Measurements from ENCODE around the gene MACROD2. TPM values are rescaled to one million over a fixed set of nuclear protein-coding genes. Genes with fewer than 3 reads are reported as not detected.
"Not testable (repeated sequence)": the region's sequence is repeated elsewhere in the genome, so short reads cannot be mapped to it uniquely, and the experiment has no call there.

The MACROD2 gene
- total RNA-seq, 1 donor from 2014 or later = not detected

- no peak overlapping the region for H3K27ac Mint-ChIP-seq
- intact Hi-C loops (cut with micrococcal nuclease) = no loop called here
- no peaks in the 10 kb centered on the region for H3K4me1 Mint-ChIP-seq (ENCODE audit: low read depth)
- DNase-seq (ENCODE audit: low spot score) = no peak
- H3K4me3 Mint-ChIP-seq (ENCODE audit: low read depth) = no peak overlapping the region
- H3K36me3 Mint-ChIP-seq (ENCODE audit: low read depth) = no peaks in the 10 kb centered on the region
- H3K9me3 Mint-ChIP-seq = no peaks in the 10 kb centered on the region
- H3K27me3 Mint-ChIP-seq (ENCODE audit: low read depth) = no peaks in the 10 kb centered on the region
Measured at GRCh38 chr20:16007164-16007563, 2011.8 kb downstream of the MACROD2 start.

DNA sequence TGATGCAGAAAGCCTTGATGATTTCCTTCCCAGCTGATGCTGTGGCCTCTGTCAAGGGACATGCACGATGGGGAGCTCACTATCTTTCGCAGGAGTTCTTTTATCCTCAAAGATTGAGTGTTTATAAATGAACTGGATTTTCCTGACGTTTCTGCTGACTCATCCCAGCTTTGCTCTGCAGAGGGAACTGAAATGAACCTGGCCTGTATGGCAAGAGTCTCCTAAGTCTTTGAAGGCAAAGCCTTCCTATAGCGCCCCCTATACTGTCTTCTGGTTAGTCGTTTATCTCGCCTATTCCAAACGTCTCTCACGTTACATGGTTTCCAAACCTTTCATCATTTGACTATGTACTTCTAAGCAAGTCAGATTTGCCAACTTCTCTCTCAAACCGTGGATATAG is 2012.6 kb downstream of the MACROD2 start:
- H3K9me3 Mint-ChIP-seq = no peaks in the 10 kb centered on the region
- H3K27ac Mint-ChIP-seq = no peak overlapping the region
- no peaks in the 10 kb centered on the region for H3K4me1 Mint-ChIP-seq (ENCODE audit: low read depth)
- no peaks in the 10 kb centered on the region for H3K27me3 Mint-ChIP-seq (ENCODE audit: low read depth)
- no peaks in the 10 kb centered on the region for H3K36me3 Mint-ChIP-seq (ENCODE audit: low read depth)
- intact Hi-C loops (cut with micrococcal nuclease) = no loop called here
- no peak for DNase-seq (ENCODE audit: low spot score)
- H3K4me3 Mint-ChIP-seq (ENCODE audit: low read depth) = no peak overlapping the region

GRCh38 chr20:16011056-16011455 is 2015.7 kb downstream of the MACROD2 start:
- Mint-ChIP-seq H3K9me3 (no peaks in the 10 kb centered on the region), H3K36me3 (ENCODE audit: low read depth) (no peaks in the 10 kb centered on the region), H3K27me3 (ENCODE audit: low read depth) (no peaks in the 10 kb centered on the region), H3K4me1 (ENCODE audit: low read depth) (no peaks in the 10 kb centered on the region), H3K27ac (no peak overlapping the region), H3K4me3 (ENCODE audit: low read depth) (no peak overlapping the region)
- DNase-seq (ENCODE audit: low spot score) = no peak
- intact Hi-C loops (cut with micrococcal nuclease) = no loop called here

GRCh38 chr20:16011519-16011918 is 2016.2 kb downstream of the MACROD2 start:
- Mint-ChIP-seq H3K27ac (no peak overlapping the region), H3K4me1 (ENCODE audit: low read depth) (no peaks in the 10 kb centered on the region), H3K27me3 (ENCODE audit: low read depth) (no peaks in the 10 kb centered on the region), H3K36me3 (ENCODE audit: low read depth) (no peaks in the 10 kb centered on the region), H3K9me3 (no peaks in the 10 kb centered on the region), H3K4me3 (ENCODE audit: low read depth) (no peak overlapping the region)
- intact Hi-C loops (cut with micrococcal nuclease) = no loop called here
- DNase-seq (ENCODE audit: low spot score) = no peak

DNA sequence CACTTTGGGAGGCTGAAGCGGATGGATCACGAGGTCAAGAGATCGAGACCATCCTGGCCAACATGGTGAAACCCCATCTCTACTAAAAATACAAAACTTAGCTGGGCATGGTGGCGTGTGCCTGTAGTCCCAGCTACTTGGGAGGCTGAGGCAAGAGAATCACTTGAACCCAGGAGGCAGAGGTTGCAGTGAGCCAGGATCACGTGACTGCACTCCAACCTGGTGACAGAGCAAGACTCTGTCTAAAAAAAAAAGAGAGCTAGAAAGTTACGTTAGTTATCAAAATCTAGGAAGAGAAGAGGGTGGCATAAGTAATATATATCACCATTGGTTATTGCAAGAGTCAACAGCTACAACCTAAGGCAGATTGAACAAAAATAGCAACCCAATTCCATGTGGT is 2017.6 kb downstream of the MACROD2 start:
- intact Hi-C loops (cut with micrococcal nuclease); H3K36me3 Mint-ChIP-seq (ENCODE audit: low read depth); H3K4me1 Mint-ChIP-seq (ENCODE audit: low read depth); H3K4me3 Mint-ChIP-seq (ENCODE audit: low read depth); H3K27me3 Mint-ChIP-seq (ENCODE audit: low read depth); H3K9me3 Mint-ChIP-seq; H3K27ac Mint-ChIP-seq; DNase-seq (ENCODE audit: low spot score): not testable (repeated sequence)

DNA sequence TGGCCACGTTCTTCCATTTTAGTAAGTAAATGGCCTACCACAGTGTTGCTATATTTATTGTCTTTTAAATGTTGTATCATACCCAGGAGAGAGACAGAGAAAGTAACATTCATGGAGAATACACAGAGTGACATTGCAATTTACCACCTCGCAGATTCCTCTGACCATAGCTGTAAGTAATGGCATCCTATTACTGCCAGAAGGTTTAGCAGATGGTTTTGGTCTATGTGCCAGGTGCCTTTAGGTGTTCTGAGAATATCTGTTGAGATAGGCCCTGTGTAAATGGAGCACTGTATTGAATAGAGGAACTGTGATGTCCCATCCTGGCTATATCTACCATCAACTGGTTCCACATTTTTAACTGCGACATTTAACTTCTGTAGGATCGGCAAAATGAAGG is 2018.3 kb downstream of the MACROD2 start:
- no peaks in the 10 kb centered on the region for H3K27me3 Mint-ChIP-seq (ENCODE audit: low read depth)
- no peak overlapping the region for H3K27ac Mint-ChIP-seq
- no peak for DNase-seq (ENCODE audit: low spot score)
- H3K36me3 Mint-ChIP-seq (ENCODE audit: low read depth) = no peaks in the 10 kb centered on the region
- H3K9me3 Mint-ChIP-seq = peaks cover 10% of the 10 kb centered on the region
- no peak overlapping the region for H3K4me3 Mint-ChIP-seq (ENCODE audit: low read depth)
- intact Hi-C loops (cut with micrococcal nuclease) = no loop called here
- H3K4me1 Mint-ChIP-seq (ENCODE audit: low read depth) = no peaks in the 10 kb centered on the region

DNA sequence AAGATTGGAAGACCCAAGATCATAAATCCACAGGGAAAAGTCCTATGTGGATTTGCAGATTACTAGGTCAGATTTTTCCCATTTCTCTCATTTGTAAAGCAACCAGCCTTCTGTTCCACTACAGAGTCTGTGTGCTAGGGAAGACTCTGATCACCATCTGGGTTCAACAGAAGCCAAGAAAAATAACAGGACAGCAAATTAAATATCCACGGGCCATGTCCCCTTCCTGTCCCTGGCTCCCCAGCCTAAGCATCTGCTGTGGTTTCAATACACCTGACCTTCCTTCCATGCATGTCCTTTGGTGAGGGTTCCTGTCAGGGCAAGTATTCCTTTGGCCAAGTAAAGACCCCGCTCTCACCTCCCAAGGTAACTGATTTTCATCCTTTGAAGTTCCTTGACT is 2019.1 kb downstream of the MACROD2 start:
- Mint-ChIP-seq H3K4me3 (ENCODE audit: low read depth) (no peak overlapping the region), H3K4me1 (ENCODE audit: low read depth) (no peaks in the 10 kb centered on the region), H3K27ac (no peak overlapping the region), H3K27me3 (ENCODE audit: low read depth) (no peaks in the 10 kb centered on the region), H3K36me3 (ENCODE audit: low read depth) (no peaks in the 10 kb centered on the region), H3K9me3 (peaks cover 11% of the 10 kb centered on the region)
- intact Hi-C loops (cut with micrococcal nuclease) = no loop called here
- no peak for DNase-seq (ENCODE audit: low spot score)

DNA sequence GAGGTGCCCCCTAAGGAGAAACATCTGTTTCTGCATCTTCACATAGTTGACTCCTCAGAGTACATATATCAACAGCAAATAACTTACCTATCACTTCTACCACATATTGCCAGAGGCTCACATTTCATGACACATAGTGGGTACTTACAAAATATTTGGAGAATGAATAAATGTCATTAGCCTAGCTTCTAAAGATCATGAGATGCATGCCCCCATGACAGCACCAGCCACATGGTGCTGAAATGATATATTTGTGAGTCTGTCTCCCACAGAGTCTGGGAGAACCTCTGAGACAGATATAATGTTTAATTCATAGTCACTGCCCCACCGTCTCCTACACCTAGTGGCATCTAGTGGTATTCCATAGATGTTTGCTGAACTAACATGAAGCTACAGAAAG is 2022.3 kb downstream of the MACROD2 start:
- no peaks in the 10 kb centered on the region for H3K36me3 Mint-ChIP-seq (ENCODE audit: low read depth)
- no peaks in the 10 kb centered on the region for H3K27me3 Mint-ChIP-seq (ENCODE audit: low read depth)
- DNase-seq (ENCODE audit: low spot score) = no peak
- peaks cover 15% of the 10 kb centered on the region for H3K9me3 Mint-ChIP-seq
- H3K27ac Mint-ChIP-seq = no peak overlapping the region
- H3K4me3 Mint-ChIP-seq (ENCODE audit: low read depth) = no peak overlapping the region
- intact Hi-C loops (cut with micrococcal nuclease) = no loop called here
- no peaks in the 10 kb centered on the region for H3K4me1 Mint-ChIP-seq (ENCODE audit: low read depth)

GRCh38 chr20:16018881-16019280 is 2023.6 kb downstream of the MACROD2 start:
- Mint-ChIP-seq H3K9me3 (peaks cover 18% of the 10 kb centered on the region), H3K36me3 (ENCODE audit: low read depth) (no peaks in the 10 kb centered on the region), H3K27me3 (ENCODE audit: low read depth) (no peaks in the 10 kb centered on the region), H3K4me1 (ENCODE audit: low read depth) (no peaks in the 10 kb centered on the region), H3K4me3 (ENCODE audit: low read depth) (no peak overlapping the region), H3K27ac (no peak overlapping the region)
- no peak for DNase-seq (ENCODE audit: low spot score)
- intact Hi-C loops (cut with micrococcal nuclease) = no loop called here

DNA sequence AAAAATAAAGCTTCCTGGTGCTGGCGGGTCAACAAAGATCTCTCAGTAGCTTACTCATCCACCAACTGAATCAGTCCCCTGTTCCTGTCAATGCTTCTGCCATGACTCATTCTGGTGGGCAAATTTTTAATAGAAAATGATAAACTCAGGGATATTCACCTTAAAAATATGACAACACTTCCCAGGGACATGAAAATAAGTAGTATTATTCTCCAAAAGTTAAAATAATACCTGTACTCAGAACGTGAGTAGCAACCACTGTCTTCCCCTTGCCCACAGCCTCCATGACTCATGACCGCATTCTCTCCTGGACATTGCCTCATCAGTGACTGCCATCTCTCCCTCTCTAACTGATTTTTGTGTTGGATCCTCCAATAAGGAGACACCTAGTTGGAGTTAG is 2025.7 kb downstream of the MACROD2 start:
- Mint-ChIP-seq H3K27ac (no peak overlapping the region), H3K4me1 (ENCODE audit: low read depth) (no peaks in the 10 kb centered on the region), H3K9me3 (peaks cover 18% of the 10 kb centered on the region), H3K4me3 (ENCODE audit: low read depth) (no peak overlapping the region), H3K36me3 (ENCODE audit: low read depth) (no peaks in the 10 kb centered on the region), H3K27me3 (ENCODE audit: low read depth) (no peaks in the 10 kb centered on the region)
- intact Hi-C loops (cut with micrococcal nuclease) = no loop called here
- DNase-seq (ENCODE audit: low spot score) = no peak

- Mint-ChIP-seq H3K4me3 (ENCODE audit: low read depth) (no peak overlapping the region), H3K27ac (no peak overlapping the region), H3K9me3 (peaks cover 12% of the 10 kb centered on the region), H3K27me3 (ENCODE audit: low read depth) (no peaks in the 10 kb centered on the region), H3K36me3 (ENCODE audit: low read depth) (no peaks in the 10 kb centered on the region), H3K4me1 (ENCODE audit: low read depth) (no peaks in the 10 kb centered on the region)
- intact Hi-C loops (cut with micrococcal nuclease) = no loop called here
- DNase-seq (ENCODE audit: low spot score) = no peak
Measured at GRCh38 chr20:16025084-16025483, 2029.8 kb downstream of the MACROD2 start.

DNA sequence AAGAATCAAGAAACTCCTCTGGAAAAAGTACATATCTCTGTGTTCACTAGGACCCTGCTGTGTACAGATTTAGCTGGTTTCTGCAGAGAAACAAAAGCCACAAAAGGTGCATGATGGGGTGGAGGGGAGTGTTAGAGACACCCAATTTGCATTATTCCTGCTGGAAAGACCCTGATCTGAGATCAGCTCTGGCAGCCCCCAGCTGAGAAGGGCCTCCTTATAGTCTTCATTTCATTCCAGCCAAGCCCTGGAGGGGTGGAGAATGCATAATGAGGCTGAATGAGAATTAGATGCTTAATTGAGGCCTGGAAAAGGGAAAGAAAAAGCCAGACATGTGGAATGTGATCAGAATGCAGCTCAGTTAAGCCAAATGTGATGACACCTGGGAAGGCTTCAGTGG is 2032.4 kb downstream of the MACROD2 start:
- no peak for DNase-seq (ENCODE audit: low spot score)
- H3K4me3 Mint-ChIP-seq (ENCODE audit: low read depth) = no peak overlapping the region
- H3K9me3 Mint-ChIP-seq = peaks cover 9% of the 10 kb centered on the region
- H3K4me1 Mint-ChIP-seq (ENCODE audit: low read depth) = no peaks in the 10 kb centered on the region
- no peaks in the 10 kb centered on the region for H3K27me3 Mint-ChIP-seq (ENCODE audit: low read depth)
- intact Hi-C loops (cut with micrococcal nuclease) = no loop called here
- no peak overlapping the region for H3K27ac Mint-ChIP-seq
- no peaks in the 10 kb centered on the region for H3K36me3 Mint-ChIP-seq (ENCODE audit: low read depth)

GRCh38 chr20:16028923-16029322 is 2033.6 kb downstream of the MACROD2 start:
- DNase-seq (ENCODE audit: low spot score) = no peak
- no peaks in the 10 kb centered on the region for H3K36me3 Mint-ChIP-seq (ENCODE audit: low read depth)
- H3K27ac Mint-ChIP-seq = no peak overlapping the region
- H3K27me3 Mint-ChIP-seq (ENCODE audit: low read depth) = no peaks in the 10 kb centered on the region
- intact Hi-C loops (cut with micrococcal nuclease) = no loop called here
- H3K4me1 Mint-ChIP-seq (ENCODE audit: low read depth) = no peaks in the 10 kb centered on the region
- peaks cover 5% of the 10 kb centered on the region for H3K9me3 Mint-ChIP-seq
- H3K4me3 Mint-ChIP-seq (ENCODE audit: low read depth) = no peak overlapping the region

GRCh38 chr20:16030253-16030652 is 2034.9 kb downstream of the MACROD2 start:
- no peaks in the 10 kb centered on the region for H3K4me1 Mint-ChIP-seq (ENCODE audit: low read depth)
- H3K27me3 Mint-ChIP-seq (ENCODE audit: low read depth) = no peaks in the 10 kb centered on the region
- no peak for DNase-seq (ENCODE audit: low spot score)
- peaks cover 5% of the 10 kb centered on the region for H3K9me3 Mint-ChIP-seq
- no peaks in the 10 kb centered on the region for H3K36me3 Mint-ChIP-seq (ENCODE audit: low read depth)
- no peak overlapping the region for H3K4me3 Mint-ChIP-seq (ENCODE audit: low read depth)
- no peak overlapping the region for H3K27ac Mint-ChIP-seq
- intact Hi-C loops (cut with micrococcal nuclease) = no loop called here

Data from activated T-helper 2 cell treated with anti-CD3 and anti-CD28 coated beads, Interferon-gamma antibody, Interleukin-2, Interleukin-4, amounts not matched to agents 10 μg/mL and 5 μg/mL and 100 μg/mL, durations not matched to agents 14 hours and 24 hours and 36 hours (primary cell).